Measurements from ENCODE around the gene DYRK1A. TPM values are rescaled to one million over a fixed set of nuclear protein-coding genes. Genes with fewer than 3 reads are reported as not detected.

Gene DYRK1A
- total RNA-seq, 1 experiment from 2014 or later: 49.3 TPM

DNA sequence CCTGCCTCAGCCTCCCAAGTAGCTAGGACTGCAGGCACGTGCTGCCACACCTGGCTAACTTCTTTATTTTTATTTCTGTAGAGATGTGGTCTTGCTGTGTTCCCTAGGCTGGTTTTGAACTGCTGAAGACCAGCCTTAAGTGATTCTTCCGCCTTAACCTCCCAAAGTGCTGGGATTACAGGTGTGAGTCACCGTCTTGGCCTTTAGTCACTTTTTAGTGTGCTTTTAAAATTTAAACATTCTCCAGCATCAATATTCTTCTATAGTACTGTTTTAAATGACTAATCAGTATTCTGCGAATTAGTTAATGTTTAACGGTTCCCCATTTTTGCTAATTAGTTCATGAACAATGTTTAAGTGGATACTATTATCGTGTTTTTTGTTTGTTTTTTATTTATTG, 60.6 kb downstream of the DYRK1A start:
- H3K4me2 ChIP-seq (ENCODE audit: low read length): no peak overlapping the region
- H3K27ac ChIP-seq (ENCODE audit: low read depth, low read length): no peak overlapping the region
- RAD21 ChIA-PET (ENCODE audit: low non-redundant PET in 1 of 2, low total read pairs in 2 of 2, uncharacterized antibody in 2 of 2, unreplicated experiment in 2 of 2): no interaction called here
- CTCF ChIA-PET: no interaction called here
- no peaks in the 10 kb centered on the region for H3K4me1 ChIP-seq (ENCODE audit: control insufficient read depth in 1 of 2, insufficient read depth in 2 of 2, low read length in 2 of 2)
- POLR2A ChIA-PET: no interaction called here
- no peaks in the 10 kb centered on the region for H3K27me3 ChIP-seq (ENCODE audit: insufficient read depth, low read length)
- H3K9me2 ChIP-seq (ENCODE audit: insufficient read depth): no peaks in the 10 kb centered on the region
- 0 out of 2 replicates have a peak, but pooled peaks cover 4% of the 10 kb centered on the region for H4K20me1 ChIP-seq (ENCODE audit: insufficient read depth)
- intact Hi-C loops (cut with micrococcal nuclease): loop anchor here (10.0 kb wide), 1 partner anchor 262 kb away; no protein-coding TSS in a partner anchor
- H3K36me3 ChIP-seq (ENCODE audit: control insufficient read depth in 1 of 2, insufficient read depth in 2 of 2, low read length in 2 of 2): 0 out of 4 replicates have a peak, but pooled peaks cover 0 to 2% of the 10 kb centered on the region in 2 experiments
- ATAC-seq (no peak), DNase-seq (ENCODE audit: low read depth, low spot score) (no peak)
- TF ChIP-seq FOSL1 (IDR thresholded peaks at IDR 0.05; ENCODE audit: low read depth): no peak
- TF ChIP-seq RAD21 (IDR thresholded peaks at IDR 0.05; ENCODE audit: low read depth): no peak
- no peak for TF ChIP-seq EGR1 (IDR thresholded peaks at IDR 0.05; ENCODE audit: low read depth)
- TF ChIP-seq TCF7L2 (IDR thresholded peaks at IDR 0.05; ENCODE audit: borderline replicate concordance, extremely low read depth, insufficient read depth, insufficient read length): no peak
- no peak for TF ChIP-seq ZNF274 (IDR thresholded peaks at IDR 0.05; ENCODE audit: low read depth, low read length)
- no peak for TF ChIP-seq CBX3 (IDR thresholded peaks at IDR 0.05; ENCODE audit: low read depth)
- TF ChIP-seq, protein P1, sequence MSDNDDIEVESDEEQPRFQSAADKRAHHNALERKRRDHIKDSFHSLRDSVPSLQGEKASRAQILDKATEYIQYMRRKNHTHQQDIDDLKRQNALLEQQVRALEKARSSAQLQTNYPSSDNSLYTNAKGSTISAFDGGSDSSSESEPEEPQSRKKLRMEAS (IDR thresholded peaks at IDR 0.05): no peak
- no peak for TF ChIP-seq POLR2A (IDR thresholded peaks at IDR 0.05; ENCODE audit: borderline replicate concordance, extremely low read depth, insufficient read depth, insufficient read length)
- no peak for TF ChIP-seq ELF1 (IDR thresholded peaks at IDR 0.05; ENCODE audit: borderline replicate concordance, low read depth)
- TF ChIP-seq SRF (IDR thresholded peaks at IDR 0.05; ENCODE audit: low read depth): no peak
- TF ChIP-seq, protein P2, sequence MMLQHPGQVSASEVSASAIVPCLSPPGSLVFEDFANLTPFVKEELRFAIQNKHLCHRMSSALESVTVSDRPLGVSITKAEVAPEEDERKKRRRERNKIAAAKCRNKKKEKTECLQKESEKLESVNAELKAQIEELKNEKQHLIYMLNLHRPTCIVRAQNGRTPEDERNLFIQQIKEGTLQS (IDR thresholded peaks at IDR 0.05): no peak
- no peak for TF ChIP-seq POLR2AphosphoS5 (IDR thresholded peaks at IDR 0.05; ENCODE audit: low read depth, low read length)
- TF ChIP-seq SP1 (IDR thresholded peaks at IDR 0.05; ENCODE audit: low read depth): no peak
- peaks cover 96% of the 10 kb centered on the region for H3K79me2 ChIP-seq (ENCODE audit: insufficient read depth, low read length)
- no peak overlapping the region for H3K4me3 ChIP-seq (replicated peaks in 1 of 2; ENCODE audit: low read depth in 1 of 2, low read length in 2 of 2)
- H2AFZ ChIP-seq (ENCODE audit: low read depth, low read length, poor library complexity, severe bottlenecking): no peak overlapping the region
- H3K9me3 ChIP-seq (ENCODE audit: control insufficient read depth in 1 of 2, insufficient read depth in 1 of 2, low read depth in 1 of 2, low read length in 2 of 2): no peaks in the 10 kb centered on the region
- BruUV-seq (replicated peaks): no TSS peak
- H3K9ac ChIP-seq (ENCODE audit: low read length): no peak overlapping the region
